ENCODE data around the gene PTGIR.

The PTGIR gene

DNA sequence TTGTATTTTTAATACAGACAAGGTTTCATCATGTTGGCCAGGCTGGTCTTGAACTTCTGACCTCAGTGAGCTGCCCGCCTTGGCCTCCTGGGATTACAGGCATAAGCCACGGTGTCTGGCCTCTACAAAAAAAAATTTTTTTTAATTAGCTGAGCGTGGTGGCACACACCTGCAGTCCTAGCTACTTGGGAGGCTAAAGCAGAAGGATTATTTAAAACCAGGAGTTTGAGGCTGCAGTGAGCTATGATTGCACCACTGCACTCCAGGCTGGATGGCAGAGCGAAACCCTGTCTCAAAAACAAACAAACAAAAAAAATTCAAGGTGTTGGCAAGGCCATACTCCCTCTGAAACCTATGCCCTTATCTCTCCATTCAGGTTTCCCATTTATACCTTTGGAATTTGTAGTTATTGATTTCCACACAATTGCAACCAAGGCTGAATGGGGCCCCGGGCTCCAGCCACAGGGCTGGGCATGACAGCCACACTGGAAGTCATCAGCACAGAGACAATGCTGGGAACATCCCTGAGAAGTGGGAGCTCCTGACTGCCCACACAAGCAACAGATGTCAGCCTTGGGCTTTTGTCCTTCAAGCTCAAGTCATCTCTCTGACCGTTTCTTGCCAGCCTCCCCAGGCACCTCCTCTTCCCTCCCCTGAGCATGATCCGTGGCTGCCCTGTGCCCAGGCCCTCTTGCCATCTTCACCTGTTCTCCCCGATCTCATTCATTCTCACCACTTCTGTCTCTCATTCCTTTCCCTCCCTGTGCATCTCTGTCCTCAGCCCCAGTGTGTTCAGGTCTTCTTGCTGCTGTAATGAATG lies 51.0 kb downstream of the PTGIR start:
- no peak for DNase-seq (ENCODE audit: low read depth)
- no peak overlapping the region for H3K4me3 ChIP-seq (ENCODE audit: low read length)
- TF ChIP-seq, protein P1, sequence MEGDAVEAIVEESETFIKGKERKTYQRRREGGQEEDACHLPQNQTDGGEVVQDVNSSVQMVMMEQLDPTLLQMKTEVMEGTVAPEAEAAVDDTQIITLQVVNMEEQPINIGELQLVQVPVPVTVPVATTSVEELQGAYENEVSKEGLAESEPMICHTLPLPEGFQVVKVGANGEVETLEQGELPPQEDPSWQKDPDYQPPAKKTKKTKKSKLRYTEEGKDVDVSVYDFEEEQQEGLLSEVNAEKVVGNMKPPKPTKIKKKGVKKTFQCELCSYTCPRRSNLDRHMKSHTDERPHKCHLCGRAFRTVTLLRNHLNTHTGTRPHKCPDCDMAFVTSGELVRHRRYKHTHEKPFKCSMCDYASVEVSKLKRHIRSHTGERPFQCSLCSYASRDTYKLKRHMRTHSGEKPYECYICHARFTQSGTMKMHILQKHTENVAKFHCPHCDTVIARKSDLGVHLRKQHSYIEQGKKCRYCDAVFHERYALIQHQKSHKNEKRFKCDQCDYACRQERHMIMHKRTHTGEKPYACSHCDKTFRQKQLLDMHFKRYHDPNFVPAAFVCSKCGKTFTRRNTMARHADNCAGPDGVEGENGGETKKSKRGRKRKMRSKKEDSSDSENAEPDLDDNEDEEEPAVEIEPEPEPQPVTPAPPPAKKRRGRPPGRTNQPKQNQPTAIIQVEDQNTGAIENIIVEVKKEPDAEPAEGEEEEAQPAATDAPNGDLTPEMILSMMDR (conservative IDR thresholded peaks at IDR 0.05; ENCODE audit: low read length): no peak

DNA sequence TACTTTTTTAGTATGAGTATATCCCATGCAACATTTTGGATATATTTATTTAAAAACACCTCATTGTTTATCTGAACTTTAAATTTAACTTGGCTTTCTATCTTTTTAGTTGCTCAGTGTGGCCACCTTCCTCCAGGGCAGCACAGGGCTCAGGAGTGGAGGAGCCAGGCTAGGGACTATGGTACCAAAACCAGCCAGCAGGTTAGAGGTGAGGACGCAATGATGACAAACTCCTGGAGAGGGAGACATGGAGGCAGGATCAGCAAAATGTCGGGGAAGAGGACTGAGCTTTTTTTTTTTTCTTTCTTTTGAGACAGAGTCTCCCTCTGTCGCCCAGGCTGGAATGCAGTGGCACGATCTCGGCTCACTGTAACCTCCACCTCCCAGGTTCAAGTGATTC lies 53.4 kb downstream of the PTGIR start:
- no peak overlapping the region for H3K4me3 ChIP-seq (ENCODE audit: low read length)
- DNase-seq (ENCODE audit: low read depth): no peak
- TF ChIP-seq, protein P1 (conservative IDR thresholded peaks at IDR 0.05; ENCODE audit: low read length): peak; percentile 35
